ENCODE data around the gene TMEM187. TPM values are rescaled to one million over a fixed set of nuclear protein-coding genes. Genes with fewer than 3 reads are reported as not detected.

The TMEM187 gene
- total RNA-seq, 1 donor from 2014 or later, result 5.3 TPM

GRCh38 chrX:153944800-153945150 lies 27.8 kb upstream of the TMEM187 start:
- TF ChIP-seq CTCF (IDR thresholded peaks at IDR 0.05; ENCODE audit: insufficient read depth, low read length, severe bottlenecking), result no peak
- FAIRE-seq (no peak), DNase-seq (ENCODE audit: low read depth) (no peak)
- Histone ChIP-seq H3K27me3 (ENCODE audit: control insufficient read depth, insufficient read depth, low read length) (no peaks in the 10 kb centered on the region), H3K4me3 (ENCODE audit: low read depth, low read length) (no peak overlapping the region), H3K36me3 (ENCODE audit: control insufficient read depth, insufficient read depth, low read length) (peaks cover 2% of the 10 kb centered on the region)

GRCh38 chrX:153945956-153946943 lies 26.3 kb upstream of the TMEM187 start:
- no peak for FAIRE-seq
- DNase-seq (ENCODE audit: low read depth), result no peak
- Histone ChIP-seq H3K36me3 (ENCODE audit: control insufficient read depth, insufficient read depth, low read length) (peaks cover 6% of the 10 kb centered on the region), H3K4me3 (ENCODE audit: low read depth, low read length) (no peak overlapping the region), H3K27me3 (ENCODE audit: control insufficient read depth, insufficient read depth, low read length) (no peaks in the 10 kb centered on the region)
- no peak for TF ChIP-seq CTCF (IDR thresholded peaks at IDR 0.05; ENCODE audit: insufficient read depth, low read length, severe bottlenecking)

- DNase-seq (ENCODE audit: low read depth) (peak; percentile 69), FAIRE-seq (peak; percentile 36)
- peak; percentile 83 for TF ChIP-seq CTCF (IDR thresholded peaks at IDR 0.05; ENCODE audit: insufficient read depth, low read length, severe bottlenecking)
- Histone ChIP-seq H3K36me3 (ENCODE audit: control insufficient read depth, insufficient read depth, low read length) (peaks cover 13% of the 10 kb centered on the region), H3K4me3 (ENCODE audit: low read depth, low read length) (no peak overlapping the region), H3K27me3 (ENCODE audit: control insufficient read depth, insufficient read depth, low read length) (no peaks in the 10 kb centered on the region)
These were observed 25.4 kb upstream of the TMEM187 start for GRCh38 chrX:153947009-153947769.

- TF ChIP-seq CTCF (IDR thresholded peaks at IDR 0.05; ENCODE audit: insufficient read depth, low read length, severe bottlenecking), result no peak
- FAIRE-seq (no peak), DNase-seq (ENCODE audit: low read depth) (no peak)
- Histone ChIP-seq H3K36me3 (ENCODE audit: control insufficient read depth, insufficient read depth, low read length) (peaks cover 18% of the 10 kb centered on the region), H3K27me3 (ENCODE audit: control insufficient read depth, insufficient read depth, low read length) (no peaks in the 10 kb centered on the region), H3K4me3 (ENCODE audit: low read depth, low read length) (no peak overlapping the region)
These were observed 24.5 kb upstream of the TMEM187 start for GRCh38 chrX:153948002-153948466.

GRCh38 chrX:153948847-153949805 lies 23.4 kb upstream of the TMEM187 start:
- peaks cover 19% of the 10 kb centered on the region for H3K36me3 ChIP-seq (ENCODE audit: control insufficient read depth, insufficient read depth, low read length)
- H3K4me3 ChIP-seq (ENCODE audit: low read depth, low read length), result no peak overlapping the region
- DNase-seq (ENCODE audit: low read depth) (no peak), FAIRE-seq (no peak)
- H3K27me3 ChIP-seq (ENCODE audit: control insufficient read depth, insufficient read depth, low read length), result no peaks in the 10 kb centered on the region
- no peak for TF ChIP-seq CTCF (IDR thresholded peaks at IDR 0.05; ENCODE audit: insufficient read depth, low read length, severe bottlenecking)

Measured in bronchial epithelial cell (primary cell).